ENCODE results near the gene TEAD1.
A peak's percentile ranks its signal among the peaks of the same experiment; 100 is the strongest.

TEAD1 gene

DNA sequence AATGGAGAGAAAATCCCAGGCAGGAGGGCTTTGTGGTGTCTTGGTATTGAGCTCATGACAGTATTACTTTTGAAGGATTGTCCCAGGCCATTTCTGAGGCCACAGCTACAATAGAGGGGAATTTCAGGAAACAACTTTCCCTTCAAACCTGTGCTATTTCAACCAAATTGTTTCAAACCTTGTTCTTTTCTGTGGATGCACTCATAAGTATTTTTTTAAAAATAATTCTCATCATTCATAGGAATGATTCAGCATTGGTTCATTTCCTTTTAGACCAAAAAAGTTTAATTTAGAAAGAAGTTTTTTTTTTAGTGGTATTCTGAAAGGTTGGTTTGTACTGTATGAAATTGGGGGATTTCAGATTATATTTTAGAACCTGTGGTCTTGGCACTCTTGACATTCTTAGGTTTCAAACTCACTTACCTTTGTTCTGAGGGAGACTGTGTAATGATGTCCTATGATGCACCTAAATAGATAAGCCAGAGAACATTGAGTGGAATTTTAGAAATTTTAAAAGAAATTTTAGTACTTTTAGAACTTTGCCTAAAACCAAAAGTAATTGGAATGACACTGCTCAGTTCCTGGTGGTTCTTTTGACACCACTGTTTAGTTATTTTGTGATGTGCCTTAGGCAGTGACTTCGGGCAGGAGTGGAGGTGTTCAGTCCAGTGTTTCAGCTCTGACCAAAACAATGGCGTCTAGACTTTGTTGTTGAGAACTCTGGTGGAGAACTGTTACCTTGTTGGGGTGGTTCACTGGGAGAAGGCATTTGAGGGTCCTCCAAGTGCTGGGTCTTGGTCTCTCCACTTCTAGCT is 12.2 kb downstream of the TEAD1 start:
- DNase-seq = no peak

DNA sequence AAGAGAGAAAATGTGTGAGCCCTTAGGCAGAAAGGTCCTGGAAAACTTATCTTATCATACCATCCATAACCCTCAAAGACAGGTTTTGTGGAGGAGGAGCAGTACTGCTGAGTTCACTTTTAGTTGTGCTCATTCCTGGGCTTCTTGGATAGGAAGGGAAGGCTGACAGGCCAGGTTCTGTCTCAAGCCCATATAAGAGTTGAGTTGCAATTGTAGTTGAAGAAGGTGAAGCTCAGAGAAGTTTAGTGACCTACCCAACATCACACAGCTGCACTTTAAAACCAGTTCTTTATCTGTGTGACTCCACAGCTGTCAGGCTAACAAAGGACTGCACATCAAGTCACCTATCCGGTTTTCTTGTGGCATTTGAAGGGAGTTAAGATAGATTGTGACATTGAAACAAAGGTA is 13.0 kb downstream of the TEAD1 start:
- DNase-seq = no peak

DNA sequence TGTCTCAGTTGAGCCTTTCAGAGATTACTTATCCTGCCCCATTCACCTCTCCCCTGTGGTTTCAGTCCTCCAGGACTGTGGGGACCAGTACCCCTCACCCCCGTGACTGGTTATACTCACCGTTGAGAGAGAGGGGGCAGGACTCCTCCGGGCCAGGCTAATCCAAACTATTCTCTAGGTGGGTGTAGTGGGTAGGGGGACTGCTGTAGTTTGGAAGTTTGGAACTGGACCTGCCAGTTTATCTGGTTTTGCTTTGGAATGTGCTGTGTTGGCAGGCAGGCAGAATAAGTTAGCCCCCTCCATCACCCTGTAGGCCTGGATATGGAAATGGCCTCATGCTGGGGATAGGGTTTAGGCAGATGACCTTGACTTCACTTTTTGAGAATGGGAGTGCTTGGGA is 13.5 kb downstream of the TEAD1 start:
- no peak for DNase-seq

GRCh38 chr11:12689029-12689755 is 15.0 kb downstream of the TEAD1 start:
- no peak for DNase-seq

DNA sequence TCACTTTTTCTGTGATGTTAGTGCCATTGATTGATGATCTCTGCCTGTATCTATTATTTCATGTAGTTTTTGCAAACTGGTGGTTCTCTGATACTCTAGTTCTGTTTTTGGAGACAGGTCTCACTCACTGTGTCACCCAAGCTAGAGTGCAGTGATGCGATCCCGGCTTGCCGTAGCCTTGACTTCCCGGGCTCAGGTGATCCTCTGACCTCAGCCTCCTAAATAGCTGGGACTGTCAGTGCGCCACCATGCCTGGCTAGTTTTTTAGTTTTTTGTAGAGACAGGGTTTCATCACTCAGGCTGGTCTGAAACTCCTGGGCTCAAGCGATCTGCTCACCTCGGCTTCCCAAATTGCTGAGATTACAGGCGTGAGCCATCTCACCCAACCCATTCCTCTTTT is 16.4 kb downstream of the TEAD1 start:
- DNase-seq = no peak

DNA sequence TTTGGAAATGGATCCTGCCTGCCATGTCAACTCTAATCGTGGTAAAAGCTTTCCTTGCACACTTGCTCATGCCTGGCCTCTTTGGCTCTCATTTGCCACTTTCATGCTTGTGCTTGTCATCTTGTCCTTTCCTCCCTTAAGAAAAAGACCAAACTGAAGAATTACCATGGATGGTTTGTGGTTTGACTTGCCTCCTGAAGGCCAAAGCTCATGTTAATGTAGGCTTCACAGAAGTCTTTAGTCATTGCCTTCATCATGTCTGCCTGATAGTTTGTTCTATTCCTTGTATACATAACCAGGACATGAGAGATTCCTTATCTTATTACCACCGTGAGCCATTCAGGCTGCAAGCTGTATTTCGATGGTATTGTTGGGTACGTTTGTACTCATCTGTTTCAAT is 17.3 kb downstream of the TEAD1 start:
- no peak for DNase-seq

DNA sequence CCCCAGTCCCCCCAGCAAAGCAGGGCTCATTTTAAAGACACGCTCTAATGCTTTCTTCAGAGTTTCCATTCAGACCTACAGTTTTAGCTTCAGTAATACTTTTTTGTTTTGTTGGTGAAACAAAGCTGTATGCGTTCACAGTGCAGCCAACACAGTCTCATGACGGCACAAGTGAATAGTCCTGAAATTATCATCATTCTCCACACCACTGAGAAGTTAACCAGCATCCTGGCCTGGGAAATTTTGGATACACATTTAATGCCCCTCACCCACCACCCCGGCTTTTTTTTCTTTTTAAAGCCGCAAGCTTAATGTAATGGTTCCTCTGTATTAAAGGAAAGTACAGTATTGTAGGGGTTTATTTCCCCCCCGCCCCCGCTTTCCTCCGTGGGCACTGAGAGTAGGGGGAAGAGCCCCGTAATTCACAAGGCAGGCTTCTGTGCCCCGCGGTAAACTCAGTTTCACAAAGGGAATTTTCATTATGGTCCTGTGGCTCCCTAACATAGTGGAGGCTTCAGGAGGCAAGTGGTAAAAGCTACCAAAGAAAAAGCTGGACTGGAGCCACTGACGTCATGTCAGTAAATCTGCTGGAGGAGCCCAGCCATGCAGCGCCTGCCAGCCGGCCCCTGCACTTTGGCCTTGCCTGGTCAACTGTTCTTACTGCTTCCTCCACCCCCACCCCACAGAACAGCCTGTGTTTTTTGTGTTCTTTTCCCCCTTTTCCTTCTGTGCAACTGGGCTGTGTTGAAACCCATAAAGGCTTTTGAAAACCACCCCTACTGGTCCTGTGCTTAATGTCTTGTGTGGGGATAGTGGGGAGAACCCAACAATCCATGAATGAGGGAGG is 18.2 kb downstream of the TEAD1 start:
- DNase-seq = peak in 48 of 58 donors; percentile 13 to 78 (median 50)

DNA sequence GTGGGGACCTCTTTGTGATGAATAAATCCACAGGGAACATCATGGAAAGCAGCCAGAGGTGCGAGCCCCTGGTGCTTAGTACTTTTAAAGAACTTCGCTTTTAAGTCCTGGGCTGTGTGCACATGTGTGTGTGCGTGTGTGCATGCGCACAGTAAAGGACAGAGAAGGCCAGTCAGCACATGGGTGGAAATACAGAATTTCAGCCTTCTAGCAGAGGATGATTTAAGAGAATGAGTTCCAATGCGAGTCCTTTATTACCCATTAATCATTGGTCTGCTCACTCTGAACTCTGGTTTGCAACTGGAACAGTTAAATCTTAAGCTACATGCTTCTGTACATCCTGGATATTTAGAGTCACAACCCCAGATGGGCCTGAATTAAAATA is 18.9 kb downstream of the TEAD1 start:
- no peak for DNase-seq

DNA sequence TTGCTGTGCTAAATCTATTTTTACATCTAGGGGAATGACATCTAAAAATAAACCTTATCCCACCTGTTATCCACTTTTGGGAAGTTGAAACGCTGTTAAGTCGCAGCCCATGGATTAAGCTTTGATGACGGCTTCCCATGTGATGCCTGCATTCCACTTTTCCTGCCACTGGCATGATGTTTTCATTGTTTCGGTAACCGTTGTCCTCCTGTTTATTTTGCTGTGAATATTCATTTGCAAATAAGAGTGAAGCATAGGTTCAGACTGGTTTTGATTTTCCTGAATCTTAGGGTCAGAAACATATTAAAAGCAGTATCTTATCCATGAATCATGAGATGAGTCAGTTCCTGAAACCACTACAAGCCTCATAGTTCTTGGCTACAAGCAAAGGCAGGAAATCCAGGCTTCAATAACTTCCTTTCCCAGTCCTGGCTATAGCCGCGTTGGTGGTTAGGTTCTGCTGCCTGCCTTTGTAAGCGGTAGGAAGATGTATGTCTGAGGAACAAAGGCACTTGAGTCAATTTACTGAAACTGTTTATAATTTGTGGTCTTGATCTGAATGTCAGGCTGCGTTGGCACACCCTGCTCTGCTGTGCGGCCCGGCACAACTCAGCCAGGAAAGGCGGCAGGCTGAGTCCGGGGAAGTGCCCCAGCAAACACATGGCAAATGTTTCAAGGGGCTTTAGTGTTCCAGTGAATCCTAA is 19.4 kb downstream of the TEAD1 start:
- peak in 26 of 58 donors; percentile 6 to 60 (median 17) for DNase-seq

DNA sequence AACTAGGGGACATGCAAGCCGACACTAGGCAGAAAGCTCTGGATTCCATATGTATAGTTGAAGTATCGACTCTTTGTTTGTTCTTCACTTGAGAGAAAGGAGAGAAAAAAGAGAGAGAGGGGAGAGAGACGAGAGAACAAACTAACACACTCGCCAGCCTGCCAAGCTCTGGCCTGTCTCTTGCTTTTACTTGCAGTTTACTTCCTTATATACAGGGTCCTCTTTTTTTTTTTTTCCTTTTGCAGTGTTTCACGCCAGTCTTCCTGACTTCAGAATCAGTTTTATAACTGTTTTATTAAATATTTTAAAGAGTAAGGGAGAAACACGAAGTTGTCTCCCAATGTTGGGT is 19.9 kb downstream of the TEAD1 start:
- no peak for DNase-seq

GRCh38 chr11:12695221-12695794 is 21.1 kb downstream of the TEAD1 start:
- DNase-seq = no peak

DNA sequence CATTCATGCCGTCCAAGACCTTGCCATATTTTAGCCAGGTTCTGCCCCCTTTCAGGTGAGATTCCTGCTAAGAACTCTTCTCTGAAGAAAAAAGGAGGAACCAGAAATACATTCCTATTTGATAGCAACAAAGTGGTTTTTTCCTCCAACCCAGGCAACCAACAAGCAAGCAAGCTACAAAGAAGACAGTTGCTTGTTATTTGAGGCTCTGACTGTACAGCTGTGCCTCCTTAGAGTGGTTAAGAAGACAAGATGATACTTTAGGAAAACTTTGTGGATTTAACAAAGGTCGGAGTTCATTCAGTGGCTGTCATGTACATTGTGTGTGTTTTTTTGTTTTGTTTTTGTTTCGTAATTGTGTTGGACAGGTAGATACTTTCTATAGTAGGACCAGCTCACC is 21.7 kb downstream of the TEAD1 start:
- DNase-seq = no peak

DNA sequence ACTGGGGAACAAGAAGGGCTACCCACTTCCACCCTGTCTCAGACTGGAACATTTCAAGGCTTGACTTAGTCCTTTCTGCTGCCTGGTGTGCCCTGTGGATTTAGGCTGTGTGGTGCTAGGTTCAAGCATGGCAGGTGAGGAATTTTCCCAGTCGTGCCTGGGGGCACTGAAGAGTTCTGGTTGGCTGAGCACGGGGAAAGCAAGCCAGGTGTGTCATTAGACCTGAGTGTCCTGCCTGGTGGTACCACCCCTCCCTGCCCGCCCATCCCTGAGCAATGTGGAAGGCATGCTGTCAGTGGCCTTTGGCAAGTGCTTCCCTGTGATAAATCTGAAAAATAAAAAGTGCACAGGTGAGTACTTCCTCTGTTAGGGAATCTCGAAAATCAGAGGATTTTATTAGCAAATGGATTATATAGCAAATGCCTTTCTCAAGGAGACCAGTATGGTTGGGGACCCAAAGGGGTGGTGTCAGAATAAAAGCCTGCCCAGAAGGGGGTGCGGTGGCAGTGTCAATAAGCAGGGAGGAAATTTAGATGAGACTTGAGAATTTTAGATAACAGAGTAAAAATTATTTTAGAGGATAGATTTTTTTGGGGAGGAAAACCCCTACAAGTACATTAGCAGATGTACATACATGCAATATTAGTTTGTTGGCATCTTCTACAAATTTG is 22.8 kb downstream of the TEAD1 start:
- no peak for DNase-seq

DNA sequence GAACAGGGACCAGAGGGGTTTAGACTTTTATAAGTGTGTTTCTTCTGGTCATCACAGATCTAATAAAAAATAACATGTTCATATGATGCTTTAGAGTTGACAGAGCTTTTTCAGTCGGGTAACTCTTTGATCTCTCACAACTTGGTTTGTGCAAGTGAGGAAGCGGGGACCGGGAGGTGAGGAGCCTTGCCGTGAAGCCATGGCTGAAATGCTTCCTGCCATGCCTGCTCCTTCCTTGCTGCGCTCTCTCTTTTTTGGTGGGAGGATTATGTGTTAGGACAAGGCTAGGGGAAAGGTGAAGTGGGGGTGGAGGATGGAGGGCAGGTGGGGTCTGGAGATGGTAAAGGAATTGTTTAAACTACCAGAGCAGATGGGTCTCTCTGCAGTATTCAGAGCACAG is 23.8 kb downstream of the TEAD1 start:
- DNase-seq = no peak

DNA sequence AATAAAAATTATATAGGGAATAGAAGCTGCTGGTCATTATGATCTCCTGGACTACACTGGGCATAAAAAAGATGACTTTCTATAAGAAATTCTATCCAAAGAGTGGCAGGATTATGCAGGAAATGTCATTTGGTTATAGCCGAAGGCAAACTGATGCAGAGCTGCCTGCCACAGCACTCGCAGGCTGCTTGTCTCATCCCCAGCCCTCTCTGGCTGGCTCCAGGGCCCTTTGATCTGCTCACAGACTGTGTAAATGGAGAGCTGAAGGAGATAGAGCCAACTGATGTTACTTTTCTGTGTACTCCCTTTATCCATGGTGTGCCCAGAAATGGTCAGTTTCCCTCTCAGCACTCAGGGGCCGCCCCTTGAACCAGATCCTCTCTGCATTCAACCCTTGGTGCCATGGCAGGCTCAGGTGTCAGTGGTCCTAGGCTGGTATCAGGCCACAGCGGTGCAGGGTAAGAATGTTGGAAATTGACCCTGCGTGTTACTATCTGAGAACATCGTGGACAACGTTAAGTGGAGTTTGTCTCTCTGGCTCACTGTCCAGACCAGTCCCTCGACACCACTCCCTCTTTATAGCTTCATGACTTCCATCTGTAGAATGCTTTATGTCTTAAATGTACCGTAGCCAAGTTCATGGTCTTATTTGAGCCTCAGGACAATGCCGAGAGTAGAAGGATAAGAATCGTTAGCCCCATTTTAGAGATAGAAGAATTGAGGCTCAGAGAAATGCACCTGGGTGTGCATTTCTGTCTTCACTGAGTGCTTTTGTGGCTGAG is 27.8 kb downstream of the TEAD1 start:
- no peak for DNase-seq

- DNase-seq = no peak
Measured at GRCh38 chr11:12702999-12703453, 28.8 kb downstream of the TEAD1 start.

DNA sequence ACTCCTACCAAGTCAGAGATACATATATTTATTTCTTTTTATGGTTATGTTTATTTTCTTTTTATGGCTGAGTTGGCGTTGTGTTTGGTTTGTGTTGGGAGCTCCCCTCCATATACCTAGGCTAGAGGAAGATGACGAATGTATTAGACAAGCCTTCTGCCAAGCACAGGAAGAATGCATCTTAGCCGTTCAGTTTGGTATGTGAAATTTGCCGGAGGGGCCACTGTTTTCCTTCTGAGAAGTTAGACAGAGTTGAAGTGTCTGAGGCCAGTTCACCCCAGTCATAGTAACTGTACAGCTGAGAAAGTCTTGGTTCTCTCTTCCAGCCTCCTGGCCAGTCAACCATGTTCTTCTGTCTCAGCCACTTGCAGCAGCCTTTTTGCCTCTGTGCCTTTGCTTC is 29.8 kb downstream of the TEAD1 start:
- DNase-seq = no peak

GRCh38 chr11:12705874-12706273 is 31.7 kb downstream of the TEAD1 start:
- DNase-seq = no peak
